PC-9 (cell line): ENCODE results near the gene PROZ. TPM values are rescaled to one million over a fixed set of nuclear protein-coding genes. Genes with fewer than 3 reads are reported as not detected.

Experiments used
- BruUV-seq: library from RNA; stranded (reverse); fragments of 400-500 nt; replicated peaks from 2 replicates; lab custom pipeline; 2021; lab: Mats Ljungman, UMichigan
- CTCF ChIA-PET: fragments of 300-600 bp; sonication (Branson Sonifier 250); formaldehyde crosslinking; loops from one replicate; lab custom pipeline; 2022; ENCODE audit warnings: antibody characterized with exemption; lab: Charles Lee
- POLR2A ChIA-PET: fragments of 300-600 bp; sonication (Branson Sonifier 250); formaldehyde crosslinking; loops from one replicate; lab custom pipeline; 2022; ENCODE audit warnings: antibody characterized with exemption; ENCODE audit not compliant: unreplicated experiment; lab: Charles Lee
- DNase-seq, 2 experiments: peaks; one replicate each; pipeline versions ENCODE4 v3.0.0 to v3.0.0-alpha.2; 2015 to 2022; ENCODE audit warnings: mixed read lengths in 1 of 2
- H2AFZ ChIP-seq: fragments of 200-600 bp; sonication (generic); 2 replicates; pipeline ENCODE4 v1.8.1; 2017; ENCODE audit warnings: antibody characterized with exemption
- H3F3A ChIP-seq: fragments of 200-600 bp; sonication (generic); 2 replicates; pipeline ENCODE4 v1.8.1; 2017; ENCODE audit warnings: antibody characterized with exemption, mild to moderate bottlenecking, low read depth; ENCODE audit not compliant: insufficient read depth
- H3K27ac ChIP-seq: fragments of 200-600 bp; sonication (generic); 2 replicates; pipeline ENCODE4 v1.6.1; 2016; ENCODE audit warnings: mixed run types
- H3K27me3 ChIP-seq: fragments of 200-600 bp; sonication (generic); 2 replicates; pipeline ENCODE4 v1.6.1; 2016; ENCODE audit warnings: low read depth, mixed run types; ENCODE audit not compliant: insufficient read depth
- H3K36me3 ChIP-seq: fragments of 200-600 bp; sonication (generic); 2 replicates; pipeline ENCODE4 v1.6.1; 2016; ENCODE audit warnings: low read depth, mixed run types
- H3K4me1 ChIP-seq: fragments of 200-600 bp; sonication (generic); replicated peaks from 2 replicates; pipeline ENCODE4 v1.6.1; 2016; ENCODE audit warnings: mixed run types; ENCODE audit not compliant: insufficient read depth
- H3K4me2 ChIP-seq: fragments of 200-600 bp; sonication (generic); 2 replicates; pipeline ENCODE4 v1.6.1; 2017; ENCODE audit warnings: mixed run types
- H3K4me3 ChIP-seq: fragments of 200-600 bp; sonication (generic); 2 replicates; pipeline ENCODE4 v1.6.1; 2016; ENCODE audit warnings: mixed run types
- H3K79me2 ChIP-seq: fragments of 200-600 bp; sonication (generic); 2 replicates; pipeline ENCODE4 v1.6.1; 2017; ENCODE audit warnings: low read depth, mixed run types
- H3K9me2 ChIP-seq: fragments of 200-600 bp; sonication (generic); 2 replicates; pipeline ENCODE4 v1.8.1; 2017; ENCODE audit warnings: mild to moderate bottlenecking; ENCODE audit not compliant: insufficient read depth
- H3K9me3 ChIP-seq: fragments of 200-600 bp; sonication (generic); 2 replicates; pipeline ENCODE4 v1.8.1; 2016; ENCODE audit warnings: low read depth; ENCODE audit not compliant: insufficient read depth
- H4K20me1 ChIP-seq: fragments of 200-600 bp; sonication (generic); 2 replicates; pipeline ENCODE4 v1.8.1; 2017; ENCODE audit not compliant: insufficient read depth
- EZH2 ChIP-seq: fragments of 200-600 bp; sonication (generic); IDR thresholded peaks from 2 replicates; pipeline ENCODE4 v1.8.0; 2017; ENCODE audit warnings: antibody characterized with exemption, low read depth
- intact Hi-C: fragments of 100-400 bp; cut with micrococcal nuclease; formaldehyde crosslinking; loops from one replicate; pipeline ENCODE4 v1.10.0; 2022; ENCODE audit not compliant: unreplicated experiment
- total RNA-seq: library from RNA; stranded (reverse); gene quantifications from 2 replicates; pipeline ENCODE4 v1.2.3, GENCODE V29; 2021
- TF ChIP-seq, protein P1 (sequence below): fragments of 200-600 bp; sonication (generic); conservative IDR thresholded peaks from 2 replicates; pipeline ENCODE4 v1.6.1; 2017; ENCODE audit warnings: mixed run types, antibody characterized with exemption, mild to moderate bottlenecking, moderate library complexity

PROZ gene
- total RNA-seq, 1 experiment from 2014 or later, result not detected

GRCh38 chr13:113123226-113124201 is 34.9 kb upstream of the PROZ start:
- TF ChIP-seq, protein P1, sequence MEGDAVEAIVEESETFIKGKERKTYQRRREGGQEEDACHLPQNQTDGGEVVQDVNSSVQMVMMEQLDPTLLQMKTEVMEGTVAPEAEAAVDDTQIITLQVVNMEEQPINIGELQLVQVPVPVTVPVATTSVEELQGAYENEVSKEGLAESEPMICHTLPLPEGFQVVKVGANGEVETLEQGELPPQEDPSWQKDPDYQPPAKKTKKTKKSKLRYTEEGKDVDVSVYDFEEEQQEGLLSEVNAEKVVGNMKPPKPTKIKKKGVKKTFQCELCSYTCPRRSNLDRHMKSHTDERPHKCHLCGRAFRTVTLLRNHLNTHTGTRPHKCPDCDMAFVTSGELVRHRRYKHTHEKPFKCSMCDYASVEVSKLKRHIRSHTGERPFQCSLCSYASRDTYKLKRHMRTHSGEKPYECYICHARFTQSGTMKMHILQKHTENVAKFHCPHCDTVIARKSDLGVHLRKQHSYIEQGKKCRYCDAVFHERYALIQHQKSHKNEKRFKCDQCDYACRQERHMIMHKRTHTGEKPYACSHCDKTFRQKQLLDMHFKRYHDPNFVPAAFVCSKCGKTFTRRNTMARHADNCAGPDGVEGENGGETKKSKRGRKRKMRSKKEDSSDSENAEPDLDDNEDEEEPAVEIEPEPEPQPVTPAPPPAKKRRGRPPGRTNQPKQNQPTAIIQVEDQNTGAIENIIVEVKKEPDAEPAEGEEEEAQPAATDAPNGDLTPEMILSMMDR, result peak; percentile 30; the same call in 1 of the 2 replicates
- TF ChIP-seq EZH2, result no peak
- POLR2A ChIA-PET, result no interaction called here

GRCh38 chr13:113124211-113124970 is 34.1 kb upstream of the PROZ start:
- H3K27me3 ChIP-seq, result peaks cover 86% of the 10 kb centered on the region
- TF ChIP-seq EZH2, result no peak
- TF ChIP-seq, protein P1, result no peak
- H3K4me2 ChIP-seq, result no peak overlapping the region
- ChIA-PET POLR2A (no interaction called here), CTCF (no interaction called here)
- H2AFZ ChIP-seq, result no peak overlapping the region
- no peaks in the 10 kb centered on the region for H3F3A ChIP-seq
- BruUV-seq, result no TSS peak
- H3K36me3 ChIP-seq, result no peaks in the 10 kb centered on the region
- no peaks in the 10 kb centered on the region for H3K4me1 ChIP-seq
- no peak overlapping the region for H3K27ac ChIP-seq
- H3K9me3 ChIP-seq, result no peaks in the 10 kb centered on the region
- no peaks in the 10 kb centered on the region for H3K9me2 ChIP-seq
- intact Hi-C loops, result no loop called here
- no peaks in the 10 kb centered on the region for H4K20me1 ChIP-seq
- H3K4me3 ChIP-seq, result no peak overlapping the region
- H3K79me2 ChIP-seq, result no peaks in the 10 kb centered on the region
- no peak for DNase-seq

More at GRCh38 chr13:113123226-113124201, 34.9 kb upstream of the PROZ start:
- H4K20me1 ChIP-seq, result no peaks in the 10 kb centered on the region
- H3K4me2 ChIP-seq, result no peak overlapping the region
- no TSS peak for BruUV-seq
- no peak overlapping the region for H2AFZ ChIP-seq
- H3F3A ChIP-seq, result no peaks in the 10 kb centered on the region
- peaks cover 89% of the 10 kb centered on the region for H3K27me3 ChIP-seq
- H3K36me3 ChIP-seq, result no peaks in the 10 kb centered on the region
- intact Hi-C loops, result no loop called here
- no peaks in the 10 kb centered on the region for H3K9me2 ChIP-seq
- no peaks in the 10 kb centered on the region for H3K79me2 ChIP-seq
- no peaks in the 10 kb centered on the region for H3K4me1 ChIP-seq
- no peaks in the 10 kb centered on the region for H3K9me3 ChIP-seq
- no peak overlapping the region for H3K4me3 ChIP-seq
- DNase-seq, result no peak
- H3K27ac ChIP-seq, result no peak overlapping the region
- CTCF ChIA-PET, result interaction anchor here (0.6 kb wide), 1 partner anchor 35 kb away, joined by 27 read pairs; the partner anchor contains the start of gene PROZ

- intact Hi-C loops, result no loop called here
- Histone ChIP-seq H2AFZ (no peak overlapping the region), H3K36me3 (no peaks in the 10 kb centered on the region), H3K9me2 (no peaks in the 10 kb centered on the region), H3K9me3 (no peaks in the 10 kb centered on the region), H3K27ac (no peak overlapping the region), H3K27me3 (peaks cover 80% of the 10 kb centered on the region), H4K20me1 (no peaks in the 10 kb centered on the region), H3K79me2 (no peaks in the 10 kb centered on the region), H3K4me2 (no peak overlapping the region), H3F3A (no peaks in the 10 kb centered on the region), H3K4me3 (no peak overlapping the region), H3K4me1 (no peaks in the 10 kb centered on the region)
- no peak for DNase-seq
- ChIA-PET POLR2A (no interaction called here), CTCF (no interaction called here)
- TF ChIP-seq EZH2, result no peak
- TF ChIP-seq, protein P1, result no peak
- BruUV-seq, result no TSS peak
Observed at GRCh38 chr13:113125506-113126264, 32.8 kb upstream of the PROZ start.
